Esophagus muscularis mucosa (tissue), 4 donors: ENCODE data around the gene CLRN2.

Experiments
- CTCF ChIP-seq, 3 experiments: fragments of 200-600 bp in 2 of 3; fragments of 450-650 bp in 1 of 3; sonication (generic) in 2 of 3; IDR thresholded peaks; one replicate each; pipeline ENCODE4 v1.5.1; 2017 to 2019; ENCODE audit warnings: antibody characterized with exemption in 3 of 3, mild to moderate bottlenecking in 2 of 3, moderate library complexity in 1 of 3
- EP300 ChIP-seq: sonication (generic); formaldehyde crosslinking; IDR thresholded peaks from one replicate; pipeline ENCODE4 v1.6.1; 2017; ENCODE audit warnings: antibody characterized with exemption
- POLR2A ChIP-seq: fragments of 450-650 bp; IDR thresholded peaks from one replicate; pipeline ENCODE4 v1.6.1; 2017; ENCODE audit warnings: antibody characterized with exemption, moderate library complexity, mild to moderate bottlenecking, low read depth

- TF ChIP-seq CTCF (IDR thresholded peaks at IDR 0.05): no peak
- TF ChIP-seq POLR2A: no peak
- no peak for TF ChIP-seq EP300
Measured at GRCh38 chr4:17504081-17504480, 10.9 kb upstream of the CLRN2 start.
